ENCODE measurements around the gene SNX13.

The SNX13 gene

GRCh38 chr7:17844022-17844421 is 96.3 kb downstream of the SNX13 start:
- no peak overlapping the region for H2BK120ac ChIP-seq (ENCODE audit: insufficient read depth, low read length, poor library complexity)
- H3K27me3 ChIP-seq (ENCODE audit: insufficient read depth, low read length): no peaks in the 10 kb centered on the region
- no peak overlapping the region for H2BK5ac ChIP-seq (ENCODE audit: low read depth, low read length, poor library complexity)
- peaks cover 7 to 9% of the 10 kb centered on the region in 2 experiments for H3K36me3 ChIP-seq (ENCODE audit: control insufficient read depth in 1 of 2, insufficient read depth in 2 of 2, low read length in 2 of 2)
- no peak overlapping the region for H4K12ac ChIP-seq (ENCODE audit: low read depth, low read length)
- H2BK12ac ChIP-seq (ENCODE audit: low read length): no peak overlapping the region
- H4K91ac ChIP-seq (ENCODE audit: low read depth, low read length): no peak overlapping the region
- H3K4ac ChIP-seq (ENCODE audit: low read depth, low read length): no peak overlapping the region
- H2AK5ac ChIP-seq (ENCODE audit: low read length): no peak overlapping the region
- no peaks in the 10 kb centered on the region for H3K9me3 ChIP-seq (ENCODE audit: insufficient read depth, low read depth, low read length)
- H2AFZ ChIP-seq (ENCODE audit: insufficient read depth, low read length, poor library complexity): no peak overlapping the region
- no peak overlapping the region for H3K14ac ChIP-seq (ENCODE audit: low read length)
- H3K9ac ChIP-seq (ENCODE audit: low read length): no peak overlapping the region
- no peak overlapping the region for H3K4me3 ChIP-seq (ENCODE audit: low read depth, low read length)
- H3K23ac ChIP-seq (ENCODE audit: low read length): no peak overlapping the region
- H3K18ac ChIP-seq (ENCODE audit: low read length): no peak overlapping the region
- WGBS (ENCODE audit: extremely low coverage, insufficient coverage, insufficient read length): no CpG with 5 or more reads among the region's 4 CpGs
- no peak overlapping the region for H3K27ac ChIP-seq (ENCODE audit: low read depth, low read length)
- H3K79me2 ChIP-seq (ENCODE audit: control insufficient read depth, insufficient read depth, low read length, poor library complexity): no peaks in the 10 kb centered on the region
- H3K4me2 ChIP-seq (ENCODE audit: low read length): no peak overlapping the region
- H3K4me1 ChIP-seq (ENCODE audit: control insufficient read depth in 1 of 2, insufficient read depth in 2 of 2, low read length in 2 of 2): peaks cover 4 to 8% of the 10 kb centered on the region in 2 experiments
- H4K8ac ChIP-seq (ENCODE audit: low read depth, low read length): no peak overlapping the region
- DNase-seq: no peak
- H3K79me1 ChIP-seq (ENCODE audit: low read length): peaks cover 4% of the 10 kb centered on the region

GRCh38 chr7:17843041-17843440 is 97.3 kb downstream of the SNX13 start:
- DNase-seq: no peak
- peaks cover 2 to 3% of the 10 kb centered on the region in 2 experiments for H3K36me3 ChIP-seq (ENCODE audit: control insufficient read depth in 1 of 2, insufficient read depth in 2 of 2, low read length in 2 of 2)
- no peaks in the 10 kb centered on the region for H3K27me3 ChIP-seq (ENCODE audit: insufficient read depth, low read length)

GRCh38 chr7:17832820-17833355 is 107.4 kb downstream of the SNX13 start:
- Histone ChIP-seq H2BK12ac (ENCODE audit: low read length) (no peak overlapping the region), H3K27ac (ENCODE audit: low read depth, low read length) (no peak overlapping the region), H3K14ac (ENCODE audit: low read length) (no peak overlapping the region)

More at GRCh38 chr7:17843041-17843440, 97.3 kb downstream of the SNX13 start:
- Histone ChIP-seq H3K4me1 (ENCODE audit: control insufficient read depth in 1 of 2, insufficient read depth in 2 of 2, low read length in 2 of 2) (peaks cover 0 to 3% of the 10 kb centered on the region in 2 experiments), H4K8ac (ENCODE audit: low read depth, low read length) (no peak overlapping the region), H4K91ac (ENCODE audit: low read depth, low read length) (no peak overlapping the region), H2BK120ac (ENCODE audit: insufficient read depth, low read length, poor library complexity) (no peak overlapping the region), H3K9ac (ENCODE audit: low read length) (no peak overlapping the region), H2BK12ac (ENCODE audit: low read length) (no peak overlapping the region), H3K79me1 (ENCODE audit: low read length) (no peaks in the 10 kb centered on the region), H3K18ac (ENCODE audit: low read length) (no peak overlapping the region), H3K4me3 (ENCODE audit: low read depth, low read length) (no peak overlapping the region), H2AK5ac (ENCODE audit: low read length) (no peak overlapping the region), H4K12ac (ENCODE audit: low read depth, low read length) (no peak overlapping the region), H3K9me3 (ENCODE audit: insufficient read depth, low read depth, low read length) (no peaks in the 10 kb centered on the region), H2BK5ac (ENCODE audit: low read depth, low read length, poor library complexity) (no peak overlapping the region), H3K14ac (ENCODE audit: low read length) (no peak overlapping the region), H3K4me2 (ENCODE audit: low read length) (no peak overlapping the region), H3K27ac (ENCODE audit: low read depth, low read length) (no peak overlapping the region), H3K4ac (ENCODE audit: low read depth, low read length) (no peak overlapping the region), H2AFZ (ENCODE audit: insufficient read depth, low read length, poor library complexity) (no peak overlapping the region), H3K23ac (ENCODE audit: low read length) (no peak overlapping the region), H3K79me2 (ENCODE audit: control insufficient read depth, insufficient read depth, low read length, poor library complexity) (no peaks in the 10 kb centered on the region)

GRCh38 chr7:17832242-17832641 is 108.1 kb downstream of the SNX13 start:
- H3K79me2 ChIP-seq (ENCODE audit: control insufficient read depth, insufficient read depth, low read length, poor library complexity): no peaks in the 10 kb centered on the region
- H3K9ac ChIP-seq (ENCODE audit: low read length): no peak overlapping the region
- DNase-seq: no peak
- H3K4me1 ChIP-seq (ENCODE audit: control insufficient read depth in 1 of 2, insufficient read depth in 2 of 2, low read length in 2 of 2): no peaks in the 10 kb centered on the region
- H2AK5ac ChIP-seq (ENCODE audit: low read length): no peak overlapping the region
- no peak overlapping the region for H2BK12ac ChIP-seq (ENCODE audit: low read length)
- H3K4me2 ChIP-seq (ENCODE audit: low read length): no peak overlapping the region
- no peak overlapping the region for H3K14ac ChIP-seq (ENCODE audit: low read length)
- H3K23ac ChIP-seq (ENCODE audit: low read length): no peak overlapping the region
- no peak overlapping the region for H2AFZ ChIP-seq (ENCODE audit: insufficient read depth, low read length, poor library complexity)
- H4K91ac ChIP-seq (ENCODE audit: low read depth, low read length): no peak overlapping the region
- H3K9me3 ChIP-seq (ENCODE audit: insufficient read depth, low read depth, low read length): no peaks in the 10 kb centered on the region
- H3K18ac ChIP-seq (ENCODE audit: low read length): no peak overlapping the region
- no peaks in the 10 kb centered on the region for H3K36me3 ChIP-seq (ENCODE audit: control insufficient read depth in 1 of 2, insufficient read depth in 2 of 2, low read length in 2 of 2)
- WGBS (ENCODE audit: extremely low coverage, insufficient coverage, insufficient read length): no CpG with 5 or more reads among the region's 1 CpG
- H3K4ac ChIP-seq (ENCODE audit: low read depth, low read length): no peak overlapping the region
- H3K79me1 ChIP-seq (ENCODE audit: low read length): no peaks in the 10 kb centered on the region
- no peaks in the 10 kb centered on the region for H3K27me3 ChIP-seq (ENCODE audit: insufficient read depth, low read length)
- H3K4me3 ChIP-seq (ENCODE audit: low read depth, low read length): no peak overlapping the region
- no peak overlapping the region for H4K8ac ChIP-seq (ENCODE audit: low read depth, low read length)
- H2BK120ac ChIP-seq (ENCODE audit: insufficient read depth, low read length, poor library complexity): no peak overlapping the region
- no peak overlapping the region for H2BK5ac ChIP-seq (ENCODE audit: low read depth, low read length, poor library complexity)
- H4K12ac ChIP-seq (ENCODE audit: low read depth, low read length): no peak overlapping the region
- H3K27ac ChIP-seq (ENCODE audit: low read depth, low read length): no peak overlapping the region

More at GRCh38 chr7:17832820-17833355, 107.4 kb downstream of the SNX13 start:
- no peaks in the 10 kb centered on the region for H3K27me3 ChIP-seq (ENCODE audit: insufficient read depth, low read length)
- H3K4me2 ChIP-seq (ENCODE audit: low read length): no peak overlapping the region
- no peak overlapping the region for H3K23ac ChIP-seq (ENCODE audit: low read length)
- H3K18ac ChIP-seq (ENCODE audit: low read length): no peak overlapping the region
- no peak overlapping the region for H2AFZ ChIP-seq (ENCODE audit: insufficient read depth, low read length, poor library complexity)
- H2BK120ac ChIP-seq (ENCODE audit: insufficient read depth, low read length, poor library complexity): no peak overlapping the region
- no peaks in the 10 kb centered on the region for H3K79me1 ChIP-seq (ENCODE audit: low read length)
- no peaks in the 10 kb centered on the region for H3K9me3 ChIP-seq (ENCODE audit: insufficient read depth, low read depth, low read length)
- H3K36me3 ChIP-seq (ENCODE audit: control insufficient read depth in 1 of 2, insufficient read depth in 2 of 2, low read length in 2 of 2): no peaks in the 10 kb centered on the region
- H4K12ac ChIP-seq (ENCODE audit: low read depth, low read length): no peak overlapping the region
- no peaks in the 10 kb centered on the region for H3K4me1 ChIP-seq (ENCODE audit: control insufficient read depth in 1 of 2, insufficient read depth in 2 of 2, low read length in 2 of 2)
- H4K91ac ChIP-seq (ENCODE audit: low read depth, low read length): no peak overlapping the region
- H3K4ac ChIP-seq (ENCODE audit: low read depth, low read length): no peak overlapping the region
- no peaks in the 10 kb centered on the region for H3K79me2 ChIP-seq (ENCODE audit: control insufficient read depth, insufficient read depth, low read length, poor library complexity)
- no peak overlapping the region for H2AK5ac ChIP-seq (ENCODE audit: low read length)
- H3K4me3 ChIP-seq (ENCODE audit: low read depth, low read length): no peak overlapping the region
- H4K8ac ChIP-seq (ENCODE audit: low read depth, low read length): no peak overlapping the region
- H2BK5ac ChIP-seq (ENCODE audit: low read depth, low read length, poor library complexity): no peak overlapping the region
- DNase-seq: no peak
- no peak overlapping the region for H3K9ac ChIP-seq (ENCODE audit: low read length)

All from trophoblast cell (in vitro differentiated cells and primary cell).